PFSK-1 (cell line): ENCODE data around the gene LIN7B.

ENCODE experiments used
- FOXP2 ChIP-seq: optimal IDR thresholded peaks from 2 replicates; pipeline ENCODE3; 2011; ENCODE audit warnings: borderline replicate concordance, control low read depth, inconsistent platforms; ENCODE audit not compliant: insufficient read depth; ENCODE audit errors: extremely low read length, extremely low read depth
- POLR2AphosphoS5 ChIP-seq: IDR thresholded peaks from 2 replicates; pipeline ENCODE4 v1.6.1; 2012; ENCODE audit warnings: low read depth, mild to moderate bottlenecking, control low read depth, low read length, moderate library complexity
- REST ChIP-seq, 2 experiments: IDR thresholded peaks; 2 replicates each; pipeline versions ENCODE4 v1.6.1 to v1.8.0; 2011 to 2012; ENCODE audit warnings: low read depth in 2 of 2, low read length in 2 of 2, control low read depth in 1 of 2, inconsistent platforms in 1 of 2, mild to moderate bottlenecking in 1 of 2, moderate library complexity in 1 of 2; ENCODE audit not compliant: insufficient read depth in 1 of 2
- SIN3A ChIP-seq: IDR thresholded peaks from 2 replicates; pipeline ENCODE4 v1.6.1; 2012; ENCODE audit warnings: mild to moderate bottlenecking, low read length, moderate library complexity, borderline replicate concordance; ENCODE audit not compliant: insufficient read depth
- TAF1 ChIP-seq: IDR thresholded peaks from 2 replicates; pipeline ENCODE4 v1.6.1; 2012; ENCODE audit warnings: low read length, control low read depth, borderline replicate concordance; ENCODE audit not compliant: insufficient read depth

LIN7B gene

DNA sequence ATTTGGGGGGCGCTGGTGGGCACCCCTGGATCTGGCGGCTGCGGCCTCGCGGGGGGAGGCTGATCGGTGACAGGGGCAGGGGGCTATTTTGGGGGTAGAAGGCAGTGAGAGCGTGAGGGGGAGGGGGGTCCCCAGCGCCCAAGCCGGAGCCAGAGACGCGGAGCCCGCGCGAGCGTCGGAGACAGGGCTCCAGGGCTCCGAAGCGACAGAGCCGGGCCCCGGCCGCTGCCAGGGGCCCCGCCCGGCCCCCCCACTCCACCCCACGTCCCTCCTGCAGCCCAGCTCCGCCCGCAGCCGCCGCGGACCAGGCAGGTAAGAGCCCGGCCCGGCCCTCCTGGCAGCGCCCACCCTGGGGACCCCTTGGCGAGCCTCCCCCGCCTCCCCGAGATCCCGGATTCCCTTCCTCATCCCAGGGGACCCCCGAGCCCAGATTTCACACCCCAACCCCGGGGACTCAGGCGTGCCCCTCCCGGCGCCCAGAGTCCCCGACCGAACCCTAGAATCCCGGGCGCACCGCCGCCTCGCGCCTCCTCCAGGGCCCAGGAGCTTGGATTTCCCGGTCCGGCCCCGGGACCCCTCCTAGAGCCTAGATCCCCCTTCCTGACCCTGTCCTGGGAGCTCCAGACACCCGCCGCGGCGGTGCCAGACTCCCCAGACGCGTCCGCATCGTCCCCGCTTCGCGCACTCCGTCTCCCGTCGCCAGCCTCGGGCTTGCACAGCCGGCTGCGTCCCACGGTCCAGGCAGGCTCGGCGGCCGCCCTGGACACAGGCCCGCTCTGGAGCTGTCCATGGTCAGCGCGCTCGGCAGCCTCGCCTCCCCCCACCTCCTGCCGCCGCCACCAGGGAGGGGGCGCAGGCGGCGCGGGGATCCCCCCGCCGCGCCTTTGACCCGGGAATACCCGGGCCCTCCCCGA is 5.5 kb downstream of the LIN7B start, which contains the start of gene PPFIA3:
PPFIA3 (plus strand) TSS at position 134 of the 914 bp plus-strand sequence. CDS start 8,330 bp downstream, outside the sequence.
- peak; percentile 67 for TF ChIP-seq FOXP2
- TF ChIP-seq SIN3A, result peak; percentile 97; the same call in 1 of the 2 replicates
- no peak for TF ChIP-seq TAF1
- TF ChIP-seq REST (IDR thresholded peaks at IDR 0.05; ENCODE audit: insufficient read depth in 1 of 2, low read depth in 2 of 2, low read length in 2 of 2), result peak; percentile 96 to 98
- no peak for TF ChIP-seq POLR2AphosphoS5

GRCh38 chr19:49120325-49120683 is 6.1 kb downstream of the LIN7B start:
- no peak for TF ChIP-seq REST (IDR thresholded peaks at IDR 0.05; ENCODE audit: insufficient read depth in 1 of 2, low read depth in 2 of 2, low read length in 2 of 2)
- no peak for TF ChIP-seq FOXP2
- TF ChIP-seq TAF1, result no peak

DNA sequence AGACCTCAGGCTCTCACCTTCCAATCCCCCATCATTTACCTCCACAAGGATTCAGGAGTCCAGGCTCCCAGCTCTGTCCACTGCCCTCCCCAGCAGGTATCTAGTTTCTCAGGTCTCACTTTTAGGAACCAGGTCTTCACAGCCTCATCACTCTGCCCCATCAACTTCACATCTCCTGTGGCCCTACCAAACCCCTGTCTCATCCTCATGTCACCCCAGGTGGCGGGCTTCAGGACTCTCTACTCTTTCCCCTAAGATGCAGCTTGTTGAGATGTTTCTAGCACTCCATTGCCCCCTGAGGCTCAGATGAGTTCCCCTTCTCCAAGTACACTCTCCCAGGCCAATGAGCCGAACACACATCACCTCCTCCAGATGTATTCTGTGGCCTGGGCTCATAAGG is 6.7 kb downstream of the LIN7B start:
- TF ChIP-seq TAF1 (no peak), REST (IDR thresholded peaks at IDR 0.05; ENCODE audit: insufficient read depth in 1 of 2, low read depth in 2 of 2, low read length in 2 of 2) (no peak), POLR2AphosphoS5 (no peak), FOXP2 (no peak), SIN3A (no peak)

- TF ChIP-seq TAF1 (no peak), REST (IDR thresholded peaks at IDR 0.05; ENCODE audit: insufficient read depth in 1 of 2, low read depth in 2 of 2, low read length in 2 of 2) (no peak), FOXP2 (no peak), SIN3A (no peak), POLR2AphosphoS5 (no peak)
Measured at GRCh38 chr19:49125025-49125731, 11.0 kb downstream of the LIN7B start.
